Activated naive CD8-positive, alpha-beta T cell treated with anti-CD3 and anti-CD28 coated beads, Interleukin-2, amount 50 U/mL, for 24 hours (primary cell): ENCODE data around the gene SERPINB10.

Experiments
- ATAC-seq: fragments of 150-1000 bp; cut with Tn5 transposase; one replicate; pipeline ENCODE4 v1.10.0; 2021
- DNase-seq: peaks from one replicate; pipeline ENCODE4 v3.0.0; 2021
- H3K27ac Mint-ChIP-seq: one replicate; pipeline ENCODE4 v1.8.0; 2021; ENCODE audit warnings: mild to moderate bottlenecking, mixed read lengths
- H3K27me3 Mint-ChIP-seq: one replicate; pipeline ENCODE4 v1.8.0; 2021; ENCODE audit warnings: mixed read lengths
- H3K36me3 Mint-ChIP-seq: one replicate; pipeline ENCODE4 v1.8.0; 2021; ENCODE audit warnings: low read depth, mixed read lengths
- H3K4me1 Mint-ChIP-seq: one replicate; pipeline ENCODE4 v1.8.0; 2021; ENCODE audit warnings: mixed read lengths
- H3K4me3 Mint-ChIP-seq: one replicate; pipeline ENCODE4 v1.8.0; 2021; ENCODE audit warnings: mild to moderate bottlenecking, moderate library complexity, mixed read lengths
- H3K9me3 Mint-ChIP-seq: one replicate; pipeline ENCODE4 v1.8.0; 2021; ENCODE audit warnings: mixed read lengths

The SERPINB10 gene, protein sequence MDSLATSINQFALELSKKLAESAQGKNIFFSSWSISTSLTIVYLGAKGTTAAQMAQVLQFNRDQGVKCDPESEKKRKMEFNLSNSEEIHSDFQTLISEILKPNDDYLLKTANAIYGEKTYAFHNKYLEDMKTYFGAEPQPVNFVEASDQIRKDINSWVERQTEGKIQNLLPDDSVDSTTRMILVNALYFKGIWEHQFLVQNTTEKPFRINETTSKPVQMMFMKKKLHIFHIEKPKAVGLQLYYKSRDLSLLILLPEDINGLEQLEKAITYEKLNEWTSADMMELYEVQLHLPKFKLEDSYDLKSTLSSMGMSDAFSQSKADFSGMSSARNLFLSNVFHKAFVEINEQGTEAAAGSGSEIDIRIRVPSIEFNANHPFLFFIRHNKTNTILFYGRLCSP

DNA sequence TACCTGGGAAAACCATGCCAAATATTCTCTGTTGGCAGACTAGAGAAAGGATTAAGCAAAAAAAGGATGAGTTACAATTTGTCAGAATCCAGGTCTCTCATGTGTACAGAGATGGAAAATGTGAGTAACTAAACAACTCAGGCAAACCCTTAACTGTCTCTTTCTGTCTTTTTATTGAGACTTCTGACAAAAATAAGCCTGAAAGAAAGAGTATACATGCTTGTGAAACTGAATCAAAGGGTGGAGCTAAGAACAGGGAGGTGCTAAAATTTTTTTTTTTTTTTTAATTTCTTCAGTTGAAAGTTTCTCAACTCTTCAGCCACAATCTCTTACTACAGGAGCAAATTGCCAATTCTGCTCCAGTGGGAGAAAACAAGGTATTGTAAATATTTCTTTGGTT is at the start of gene SERPINB10:
SERPINB10 (plus strand) TSS at position 295 of the 400 bp plus-strand sequence. CDS start 7,553 bp downstream, outside the sequence.
- ATAC-seq = no peak
- DNase-seq = no peak
- peaks cover 19% of the 10 kb centered on the region for H3K27me3 Mint-ChIP-seq
- H3K27ac Mint-ChIP-seq = no peak within 1 kb of the TSS
- no peak within 1 kb of the TSS for H3K4me3 Mint-ChIP-seq
- H3K4me1 Mint-ChIP-seq = peaks cover 6% of the 10 kb centered on the region
- H3K36me3 Mint-ChIP-seq = no peaks in the 10 kb centered on the region
- H3K9me3 Mint-ChIP-seq = no peaks in the 10 kb centered on the region

DNA sequence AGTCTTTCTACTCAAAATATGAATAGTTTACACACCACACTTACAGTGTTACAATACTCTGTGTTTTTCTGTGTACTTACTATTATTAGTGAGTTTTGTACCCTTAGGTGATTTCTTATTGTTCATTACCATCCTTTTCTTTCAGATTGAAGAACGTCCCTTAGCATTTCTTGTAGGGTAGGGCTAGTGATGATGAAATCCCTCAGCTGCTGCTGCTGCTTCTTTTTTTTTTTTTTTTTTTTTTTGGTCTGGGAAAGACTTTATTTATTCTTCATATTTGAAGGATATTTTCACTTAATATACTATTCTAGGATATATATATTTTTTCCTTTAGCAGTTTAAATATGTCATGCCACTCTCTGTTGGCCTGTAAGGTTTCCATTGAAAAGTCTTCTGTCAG is 49.3 kb upstream of the SERPINB10 start:
- H3K27ac Mint-ChIP-seq = no peak overlapping the region

DNA sequence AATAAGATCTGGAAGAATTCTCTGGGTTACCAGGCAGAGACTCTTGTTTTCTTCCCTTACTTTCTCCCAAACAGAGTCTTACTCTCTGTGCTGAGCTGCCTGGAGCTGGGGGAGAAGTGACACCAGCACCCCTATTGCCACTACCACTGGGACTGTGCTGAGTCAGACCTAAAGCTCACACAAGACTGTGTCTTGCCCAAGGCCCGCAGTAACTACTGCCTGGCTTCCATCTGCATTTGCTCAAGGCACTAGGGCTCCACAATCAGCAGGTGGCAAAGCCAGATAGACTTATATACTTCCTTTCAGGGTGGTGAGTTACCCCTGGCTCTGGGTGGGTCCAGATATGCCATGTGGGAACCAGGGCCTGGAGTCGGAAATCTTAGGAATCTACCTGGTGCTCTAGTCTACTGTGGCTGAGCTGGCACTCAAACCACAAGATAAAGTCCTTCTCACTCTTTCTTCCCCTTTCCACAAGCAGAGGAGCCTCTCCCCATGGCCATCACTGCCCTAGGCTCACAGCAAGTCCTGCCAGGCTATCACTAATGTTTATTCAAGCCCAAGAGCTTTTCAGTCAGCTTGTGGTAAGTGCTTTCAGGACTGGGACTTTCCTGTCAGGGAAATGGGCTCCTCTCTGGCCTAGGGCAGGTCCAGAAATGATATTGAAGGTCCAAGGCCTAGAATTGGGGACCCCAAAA is 47.8 kb upstream of the SERPINB10 start:
- DNase-seq (no peak), ATAC-seq (no peak)
- Mint-ChIP-seq H3K9me3 (no peaks in the 10 kb centered on the region), H3K4me3 (no peak overlapping the region), H3K27ac (no peak overlapping the region), H3K36me3 (no peaks in the 10 kb centered on the region), H3K27me3 (peaks cover 10% of the 10 kb centered on the region), H3K4me1 (no peaks in the 10 kb centered on the region)

More for the DNA sequence above, 49.3 kb upstream of the SERPINB10 start:
- peaks cover 10% of the 10 kb centered on the region for H3K27me3 Mint-ChIP-seq
- no peaks in the 10 kb centered on the region for H3K4me1 Mint-ChIP-seq
- H3K4me3 Mint-ChIP-seq = no peak overlapping the region
- ATAC-seq (no peak), DNase-seq (no peak)
- no peaks in the 10 kb centered on the region for H3K36me3 Mint-ChIP-seq
- H3K9me3 Mint-ChIP-seq = no peaks in the 10 kb centered on the region

DNA sequence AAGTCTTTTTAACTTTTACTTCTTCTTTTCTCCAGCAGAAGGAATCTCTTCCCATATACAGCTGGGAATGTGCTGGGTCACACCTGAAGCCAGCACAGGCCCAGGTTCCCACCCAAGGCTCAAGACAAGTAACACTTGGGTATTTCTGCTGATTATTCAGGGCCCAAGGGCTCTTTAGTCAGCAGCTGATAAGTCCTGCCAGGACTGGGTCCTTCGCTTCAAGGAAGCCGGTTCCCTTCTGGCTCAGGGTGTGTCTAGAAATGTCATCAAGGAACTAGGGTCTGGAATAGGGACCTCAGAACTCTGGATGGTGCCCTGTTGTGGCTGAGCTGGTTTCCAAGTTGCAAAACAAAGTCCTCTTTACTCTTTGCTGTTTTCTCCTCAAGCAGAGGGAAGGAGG is 47.2 kb upstream of the SERPINB10 start:
- H3K36me3 Mint-ChIP-seq = no peaks in the 10 kb centered on the region
- no peaks in the 10 kb centered on the region for H3K9me3 Mint-ChIP-seq
- no peak overlapping the region for H3K27ac Mint-ChIP-seq
- no peaks in the 10 kb centered on the region for H3K4me1 Mint-ChIP-seq
- DNase-seq (no peak), ATAC-seq (no peak)
- no peak overlapping the region for H3K4me3 Mint-ChIP-seq
- H3K27me3 Mint-ChIP-seq = peaks cover 10% of the 10 kb centered on the region

DNA sequence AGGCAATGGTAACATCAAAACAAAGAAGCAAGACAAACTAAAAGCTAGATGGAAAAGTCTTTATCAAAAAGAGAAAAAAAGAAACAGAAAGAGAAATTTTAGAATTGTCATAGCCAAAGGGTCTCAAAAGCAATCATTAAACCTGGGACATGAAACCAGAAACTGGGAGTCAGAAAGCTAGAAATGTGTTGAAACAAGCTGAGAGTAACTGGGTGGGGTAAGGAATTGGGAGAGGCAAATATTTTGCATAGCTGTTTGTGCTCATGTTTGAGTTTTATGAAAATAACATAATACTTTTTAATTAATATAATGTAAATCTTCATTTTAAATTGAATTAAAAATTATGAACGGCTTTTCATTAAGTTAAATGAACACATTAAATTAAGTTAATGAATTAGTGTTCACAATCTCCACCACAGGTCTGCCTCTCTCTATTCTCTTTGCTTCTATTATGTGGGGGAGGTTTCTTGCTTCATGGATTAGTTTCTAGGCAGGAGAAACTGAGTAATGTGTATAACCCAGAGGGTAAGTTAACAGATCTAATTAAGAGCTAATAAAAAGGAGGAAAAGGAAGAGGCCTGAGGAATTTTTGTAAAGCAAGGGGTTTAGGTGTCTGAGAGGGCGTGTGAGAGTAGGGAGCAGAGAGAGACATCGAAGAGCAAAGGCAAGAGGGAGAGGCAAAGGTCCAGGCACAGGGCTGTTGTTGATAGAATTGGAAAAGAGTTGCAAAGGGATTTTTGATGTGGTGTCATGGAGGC is 40.2 kb upstream of the SERPINB10 start:
- no peak overlapping the region for H3K27ac Mint-ChIP-seq
- H3K4me3 Mint-ChIP-seq = no peak overlapping the region
- H3K27me3 Mint-ChIP-seq = no peaks in the 10 kb centered on the region
- ATAC-seq = no peak
- no peaks in the 10 kb centered on the region for H3K9me3 Mint-ChIP-seq
- DNase-seq = no peak
- no peaks in the 10 kb centered on the region for H3K4me1 Mint-ChIP-seq
- no peaks in the 10 kb centered on the region for H3K36me3 Mint-ChIP-seq

DNA sequence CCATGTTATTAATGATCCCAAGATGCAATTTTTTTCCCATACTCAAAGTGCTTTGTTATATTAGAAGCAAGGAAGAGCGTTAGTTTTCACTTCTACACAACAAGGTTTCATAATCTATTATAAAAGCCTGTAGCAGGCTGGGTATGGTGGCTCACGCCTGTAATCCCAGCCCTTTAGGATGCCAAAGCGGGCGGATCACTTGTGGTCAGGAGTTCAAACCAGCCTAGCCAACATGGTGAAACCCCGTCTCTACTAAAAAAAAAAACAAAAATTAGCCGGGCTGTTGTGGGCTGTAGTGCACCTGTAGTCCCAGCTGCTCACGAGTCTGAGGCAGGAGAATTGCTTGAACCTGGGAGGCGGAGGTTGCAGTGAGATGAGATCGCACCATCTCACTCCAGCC is 39.2 kb upstream of the SERPINB10 start:
- H3K4me3 Mint-ChIP-seq = no peak overlapping the region
- no peak for ATAC-seq
- no peak overlapping the region for H3K27ac Mint-ChIP-seq
- H3K4me1 Mint-ChIP-seq = no peaks in the 10 kb centered on the region
- H3K9me3 Mint-ChIP-seq = no peaks in the 10 kb centered on the region
- no peaks in the 10 kb centered on the region for H3K36me3 Mint-ChIP-seq
- no peak for DNase-seq
- H3K27me3 Mint-ChIP-seq = no peaks in the 10 kb centered on the region

DNA sequence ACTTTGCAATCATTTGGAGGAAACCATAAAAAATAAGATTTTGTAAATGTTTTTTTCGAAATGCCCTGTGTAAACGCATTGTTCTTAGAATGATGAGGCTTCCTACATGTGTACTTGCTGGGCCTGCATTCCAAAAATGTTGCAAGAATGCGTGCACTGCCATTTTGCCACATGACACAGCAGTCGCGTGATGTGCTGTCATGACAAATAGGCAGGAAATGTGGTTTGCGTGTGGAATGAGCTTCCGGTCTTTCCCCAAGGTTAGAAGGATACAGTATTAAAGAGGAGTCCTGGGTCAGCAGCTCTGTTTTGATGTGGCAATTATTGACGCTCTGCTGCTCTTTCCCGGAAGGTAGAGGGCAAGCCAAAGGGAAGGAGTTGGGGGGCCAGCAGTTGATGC is 38.4 kb upstream of the SERPINB10 start:
- Mint-ChIP-seq H3K27ac (no peak overlapping the region), H3K4me3 (no peak overlapping the region), H3K9me3 (no peaks in the 10 kb centered on the region), H3K36me3 (no peaks in the 10 kb centered on the region), H3K4me1 (no peaks in the 10 kb centered on the region), H3K27me3 (no peaks in the 10 kb centered on the region)
- DNase-seq (no peak), ATAC-seq (no peak)

DNA sequence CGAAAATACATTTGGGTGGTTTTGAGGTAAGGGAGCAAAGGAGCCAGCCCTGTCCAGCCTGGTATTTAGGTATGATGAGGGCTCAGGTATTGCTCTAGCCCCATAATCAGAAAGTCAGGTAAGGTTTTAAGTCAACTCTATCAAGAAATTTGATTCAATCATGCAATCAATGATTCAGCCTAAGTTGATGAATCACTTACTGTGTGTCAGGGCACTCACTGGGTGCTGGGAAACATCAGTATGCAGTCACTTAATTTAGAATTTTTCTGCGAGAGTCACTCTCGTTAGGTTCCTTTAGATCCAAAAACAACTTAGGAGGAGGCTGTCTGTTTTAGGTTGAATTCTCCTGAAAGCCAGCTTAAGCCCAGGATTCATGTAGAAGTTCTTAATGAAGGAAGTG is 37.9 kb upstream of the SERPINB10 start:
- H3K27ac Mint-ChIP-seq = no peak overlapping the region
- ATAC-seq (no peak), DNase-seq (no peak)
- no peaks in the 10 kb centered on the region for H3K36me3 Mint-ChIP-seq
- H3K9me3 Mint-ChIP-seq = no peaks in the 10 kb centered on the region
- no peaks in the 10 kb centered on the region for H3K27me3 Mint-ChIP-seq
- H3K4me3 Mint-ChIP-seq = no peak overlapping the region
- no peaks in the 10 kb centered on the region for H3K4me1 Mint-ChIP-seq

DNA sequence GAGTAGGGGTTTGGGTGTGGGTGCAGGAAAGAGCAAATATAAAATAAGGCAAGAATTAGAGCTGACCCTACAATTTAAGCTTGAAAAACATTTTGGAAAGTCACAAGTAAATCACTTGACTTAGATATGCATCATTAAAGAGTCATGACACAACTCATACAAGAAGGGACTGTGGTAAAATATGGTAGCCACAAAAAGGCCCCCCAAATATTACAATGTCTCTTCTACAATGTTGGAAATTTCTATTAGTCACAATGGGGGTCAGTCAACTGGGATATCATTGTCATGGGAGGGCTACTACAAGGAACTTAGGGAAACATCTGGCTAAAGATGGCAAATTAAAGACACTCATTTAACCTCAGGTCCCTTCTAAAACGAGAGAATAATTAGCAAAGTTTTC is 35.9 kb upstream of the SERPINB10 start:
- Mint-ChIP-seq H3K4me3 (no peak overlapping the region), H3K27me3 (no peaks in the 10 kb centered on the region), H3K36me3 (no peaks in the 10 kb centered on the region), H3K4me1 (no peaks in the 10 kb centered on the region), H3K27ac (no peak overlapping the region), H3K9me3 (no peaks in the 10 kb centered on the region)
- DNase-seq = no peak
- no peak for ATAC-seq

DNA sequence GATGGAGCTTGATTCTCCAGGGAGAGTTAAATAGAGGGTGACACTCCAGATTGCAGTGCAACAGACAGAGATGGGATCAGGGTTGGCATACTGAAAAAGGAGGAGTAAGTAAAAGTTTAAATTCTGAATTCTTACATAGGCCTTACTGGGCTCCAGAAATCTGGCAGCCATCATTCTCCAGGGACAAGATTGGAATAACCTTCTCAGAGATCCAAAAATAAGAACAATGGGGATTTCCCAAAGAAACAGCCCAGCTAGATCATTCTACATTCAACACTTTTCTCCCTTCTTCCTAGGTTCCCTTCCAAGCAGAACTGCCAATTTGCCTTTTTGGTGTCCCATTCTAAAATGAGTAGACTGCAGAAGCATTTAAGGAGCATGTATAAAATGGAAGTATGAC is 35.2 kb upstream of the SERPINB10 start:
- H3K27me3 Mint-ChIP-seq = no peaks in the 10 kb centered on the region

DNA sequence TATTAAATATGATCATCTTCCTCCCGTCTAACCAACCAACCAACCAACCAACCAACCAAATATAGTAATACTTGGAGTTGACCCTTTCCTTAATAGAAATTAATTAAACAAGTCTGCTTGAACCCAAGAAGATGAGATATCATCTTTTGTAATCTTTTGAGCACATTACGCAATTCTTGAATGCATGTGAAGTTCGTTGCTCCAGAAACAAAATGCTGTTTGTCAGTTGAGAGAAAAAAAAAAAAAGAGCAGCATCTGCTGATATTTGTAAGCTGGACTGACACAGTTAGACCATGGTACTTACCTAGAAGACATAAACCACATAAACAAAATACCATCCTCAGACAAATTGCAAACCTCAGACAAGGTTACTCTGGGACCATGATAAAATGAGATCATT is 29.4 kb upstream of the SERPINB10 start:
- Mint-ChIP-seq H3K4me3 (no peak overlapping the region), H3K27ac (no peak overlapping the region), H3K9me3 (no peaks in the 10 kb centered on the region), H3K4me1 (peaks cover 7% of the 10 kb centered on the region), H3K27me3 (no peaks in the 10 kb centered on the region), H3K36me3 (no peaks in the 10 kb centered on the region)
- ATAC-seq (no peak), DNase-seq (no peak)

More for the DNA sequence above, 35.2 kb upstream of the SERPINB10 start:
- Mint-ChIP-seq H3K36me3 (no peaks in the 10 kb centered on the region), H3K27ac (no peak overlapping the region), H3K4me1 (no peaks in the 10 kb centered on the region), H3K9me3 (no peaks in the 10 kb centered on the region), H3K4me3 (no peak overlapping the region)
- ATAC-seq (no peak), DNase-seq (no peak)

DNA sequence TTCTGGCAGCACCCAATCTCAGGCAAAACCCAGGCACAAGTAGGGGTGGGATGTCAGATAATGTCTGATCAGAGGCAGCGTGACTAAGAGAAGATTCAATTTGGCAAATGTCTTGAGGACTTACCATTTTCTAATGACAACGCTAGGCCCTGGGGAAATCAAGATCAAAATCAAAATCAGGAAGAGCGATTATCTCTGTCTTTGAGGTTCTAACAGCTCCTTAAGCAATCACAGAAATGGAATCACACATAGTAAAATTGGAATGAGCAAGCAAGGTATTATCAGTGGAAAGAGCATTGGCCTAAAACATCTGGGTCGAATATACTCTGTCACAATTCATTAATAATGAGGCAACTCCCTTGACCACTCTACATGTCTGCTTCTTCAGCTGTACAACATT is 28.8 kb upstream of the SERPINB10 start:
- Mint-ChIP-seq H3K4me3 (no peak overlapping the region), H3K36me3 (no peaks in the 10 kb centered on the region), H3K27ac (no peak overlapping the region), H3K27me3 (no peaks in the 10 kb centered on the region), H3K4me1 (peaks cover 7% of the 10 kb centered on the region), H3K9me3 (no peaks in the 10 kb centered on the region)
- DNase-seq = no peak
- ATAC-seq = no peak

DNA sequence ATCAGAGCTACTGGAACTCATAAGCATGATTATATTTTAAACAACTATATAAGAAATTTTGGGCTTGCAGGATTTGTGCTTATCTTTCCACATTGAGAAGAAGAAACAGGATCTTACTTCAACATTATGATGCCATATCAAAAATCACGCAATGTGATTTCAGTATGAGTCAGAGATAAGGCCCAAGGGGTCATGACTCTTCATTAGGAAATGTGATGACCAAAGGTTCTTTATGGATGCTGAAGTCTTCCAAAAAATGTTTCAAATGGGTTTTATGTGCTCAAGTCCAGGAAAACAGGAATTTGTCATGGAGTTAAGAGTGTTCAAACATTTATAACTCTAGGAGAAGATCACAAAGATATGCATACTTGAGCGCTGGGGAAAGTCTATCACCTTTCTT is 28.0 kb upstream of the SERPINB10 start:
- H3K27ac Mint-ChIP-seq = no peak overlapping the region
- no peaks in the 10 kb centered on the region for H3K36me3 Mint-ChIP-seq
- ATAC-seq (no peak), DNase-seq (no peak)
- peaks cover 5% of the 10 kb centered on the region for H3K27me3 Mint-ChIP-seq
- peaks cover 7% of the 10 kb centered on the region for H3K4me1 Mint-ChIP-seq
- H3K9me3 Mint-ChIP-seq = no peaks in the 10 kb centered on the region
- no peak overlapping the region for H3K4me3 Mint-ChIP-seq

DNA sequence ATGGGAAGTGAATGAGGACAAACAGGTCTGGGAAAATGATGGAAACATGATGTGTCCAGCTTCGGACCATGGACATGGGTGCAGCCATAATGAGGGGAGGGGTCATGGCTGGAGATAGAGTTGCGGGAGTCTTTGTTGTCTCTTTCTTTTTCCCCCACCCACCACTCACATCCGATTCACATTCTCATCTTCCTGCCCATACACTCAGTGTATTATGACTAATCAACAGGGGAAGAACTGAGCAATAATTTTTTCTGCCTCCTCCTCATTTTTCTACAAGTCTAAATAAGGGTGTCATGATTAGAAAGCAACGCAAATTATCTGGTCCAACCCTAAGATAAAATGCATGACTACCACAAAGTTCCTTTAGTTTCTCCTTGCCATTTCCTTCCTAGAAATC is 25.9 kb upstream of the SERPINB10 start:
- ATAC-seq (peak; percentile 61), DNase-seq (no peak)
- Mint-ChIP-seq H3K4me1 (peaks cover 7% of the 10 kb centered on the region), H3K27ac (no peak overlapping the region), H3K27me3 (peaks cover 11% of the 10 kb centered on the region), H3K36me3 (no peaks in the 10 kb centered on the region), H3K4me3 (no peak overlapping the region), H3K9me3 (no peaks in the 10 kb centered on the region)
